Pulmonary artery endothelial cell (primary cell): Measurements from ENCODE around the gene HK1. TPM values are rescaled to one million over a fixed set of nuclear protein-coding genes. Genes with fewer than 3 reads are reported as not detected.
A peak's percentile ranks its signal among the peaks of the same experiment; 100 is the strongest.

Experiments used
- DNase-seq: peaks from one replicate; pipeline ENCODE4 v3.0.0-alpha.2; 2011; ENCODE audit warnings: low read depth, low spot score
- total RNA-seq: library from RNA; depleted of rRNA; stranded (reverse); fragments of >200 nt; gene quantifications from 2 replicates; pipeline ENCODE4 v1.2.3, GENCODE V29; 2014

The HK1 gene
- total RNA-seq, 1 donor from 2014 or later, result 157 TPM

DNA sequence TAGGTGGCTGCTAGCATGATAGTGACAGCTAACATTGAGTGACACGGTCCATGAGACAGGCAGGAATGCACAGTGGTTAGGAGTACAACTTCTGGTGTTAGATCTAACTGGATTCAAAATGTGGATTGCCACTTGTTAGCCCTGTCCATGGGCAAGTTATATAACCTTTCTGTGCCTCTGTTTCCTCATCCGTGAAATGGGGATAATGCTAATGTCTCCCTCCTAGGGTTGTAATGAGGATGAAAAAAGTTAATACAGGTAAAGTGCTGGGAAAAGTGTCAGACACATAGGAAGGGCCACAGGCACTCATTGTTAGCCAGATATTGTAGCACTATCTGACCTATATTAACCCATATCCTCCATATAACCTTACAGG, 96.6 kb downstream of the HK1 start:
- DNase-seq, result no peak

DNA sequence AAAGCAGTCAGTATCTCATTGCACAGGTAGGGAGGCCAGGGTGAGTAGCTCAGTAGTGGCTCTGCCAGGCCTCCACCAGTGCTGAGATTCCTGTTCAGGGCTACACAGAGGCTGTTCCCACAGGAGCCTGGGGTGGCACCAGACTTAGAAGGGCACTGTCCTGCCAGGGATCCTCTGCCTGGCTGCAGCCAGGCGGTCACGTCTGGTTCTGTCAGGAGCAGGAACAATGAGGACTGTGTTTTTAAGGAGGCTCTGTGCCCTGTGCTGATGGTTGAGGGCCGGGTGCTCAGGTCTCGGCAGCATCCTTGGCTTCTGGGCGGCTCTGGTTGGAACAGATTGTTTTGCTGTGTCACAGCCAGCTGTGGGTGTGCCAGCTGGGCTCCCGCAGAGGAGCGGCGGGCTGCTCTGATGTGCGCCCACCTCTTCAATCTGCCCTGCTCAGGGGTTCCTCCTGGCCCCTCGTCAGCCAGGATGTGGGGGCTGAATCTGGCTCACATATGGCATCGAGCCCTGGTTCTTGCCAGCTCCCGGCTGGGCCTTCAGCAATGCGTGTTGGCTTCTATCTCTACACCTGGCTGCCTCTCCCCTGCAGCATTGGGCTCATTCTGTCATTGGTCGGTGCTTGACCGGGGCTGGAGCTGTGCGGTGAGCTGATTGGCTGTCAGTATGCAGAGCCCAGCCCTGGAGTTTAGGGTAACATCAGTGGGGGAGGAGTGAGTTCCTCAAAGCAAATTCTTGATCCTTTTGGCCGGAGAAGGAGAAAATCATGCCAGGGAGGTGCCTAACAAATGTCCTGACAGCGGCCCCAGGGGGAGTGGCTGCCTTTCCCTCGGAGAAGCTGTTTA, 97.2 kb downstream of the HK1 start:
- no peak for DNase-seq

DNA sequence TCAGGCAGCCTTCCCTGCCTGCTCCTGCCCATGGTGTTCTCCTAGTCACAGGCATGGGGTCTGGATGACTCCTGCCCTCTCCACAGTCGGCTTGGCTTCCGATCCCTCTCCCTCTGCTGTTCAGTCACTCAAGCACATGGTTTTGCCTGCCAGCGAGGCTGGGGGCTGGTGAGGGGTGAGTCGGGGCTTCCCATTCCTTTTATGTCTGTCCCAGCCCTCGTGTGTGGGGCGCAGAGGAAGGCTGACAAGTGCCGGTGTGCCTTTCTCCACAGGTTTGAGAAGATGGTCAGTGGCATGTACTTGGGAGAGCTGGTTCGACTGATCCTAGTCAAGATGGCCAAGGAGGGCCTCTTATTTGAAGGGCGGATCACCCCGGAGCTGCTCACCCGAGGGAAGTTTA, 98.4 kb downstream of the HK1 start:
- DNase-seq, result no peak

DNA sequence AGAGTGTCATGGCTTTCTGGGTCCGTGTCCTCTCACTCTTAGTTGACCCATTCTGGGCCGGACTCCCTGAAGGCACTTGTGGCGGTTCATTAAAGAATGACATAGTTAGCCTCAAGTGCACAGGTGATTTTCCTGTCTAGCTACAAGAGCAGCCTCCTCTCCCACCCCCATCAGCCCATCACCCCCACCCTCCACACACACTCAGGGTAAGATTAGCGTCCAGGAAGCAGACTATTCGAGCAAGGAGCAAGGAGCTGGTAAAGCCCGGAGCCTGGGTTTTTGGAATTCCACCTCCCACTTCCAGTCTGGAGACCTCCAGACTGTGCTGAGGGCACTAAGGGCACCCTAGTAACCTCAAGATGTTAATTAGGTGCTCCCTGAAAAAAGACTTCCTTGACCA, 98.9 kb downstream of the HK1 start:
- DNase-seq, result no peak

DNA sequence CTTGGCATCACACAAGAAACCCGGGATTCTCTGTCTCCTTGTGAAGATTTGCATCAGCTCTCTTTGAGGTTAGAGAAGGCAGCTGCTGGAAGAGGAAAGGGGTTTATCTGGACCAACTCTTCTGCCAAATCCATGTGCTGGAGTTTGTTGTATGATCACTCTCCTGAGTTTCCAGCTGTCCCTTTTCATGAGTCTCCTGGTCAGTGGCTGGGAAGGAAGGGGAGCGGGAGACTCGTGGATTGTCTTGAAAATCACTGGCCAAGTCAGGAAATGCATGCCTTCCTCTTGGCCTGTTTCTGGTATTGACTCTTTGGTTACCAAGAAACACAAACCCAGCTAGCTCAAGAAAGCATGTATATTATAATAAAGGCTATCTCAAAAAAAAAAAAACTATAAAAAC, 99.6 kb downstream of the HK1 start:
- DNase-seq, result peak; percentile 97

DNA sequence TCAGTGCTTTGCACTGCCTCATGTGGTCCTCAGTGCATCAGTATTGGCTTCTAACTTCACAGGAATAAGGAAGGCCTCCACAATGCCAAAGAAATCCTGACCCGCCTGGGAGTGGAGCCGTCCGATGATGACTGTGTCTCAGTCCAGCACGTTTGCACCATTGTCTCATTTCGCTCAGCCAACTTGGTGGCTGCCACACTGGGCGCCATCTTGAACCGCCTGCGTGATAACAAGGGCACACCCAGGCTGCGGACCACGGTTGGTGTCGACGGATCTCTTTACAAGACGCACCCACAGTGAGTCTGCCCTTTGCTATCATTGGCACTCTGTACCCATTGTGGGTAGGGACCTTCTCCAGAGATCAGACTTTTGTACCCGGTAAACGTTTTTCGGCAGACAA, 101.5 kb downstream of the HK1 start:
- DNase-seq, result no peak

DNA sequence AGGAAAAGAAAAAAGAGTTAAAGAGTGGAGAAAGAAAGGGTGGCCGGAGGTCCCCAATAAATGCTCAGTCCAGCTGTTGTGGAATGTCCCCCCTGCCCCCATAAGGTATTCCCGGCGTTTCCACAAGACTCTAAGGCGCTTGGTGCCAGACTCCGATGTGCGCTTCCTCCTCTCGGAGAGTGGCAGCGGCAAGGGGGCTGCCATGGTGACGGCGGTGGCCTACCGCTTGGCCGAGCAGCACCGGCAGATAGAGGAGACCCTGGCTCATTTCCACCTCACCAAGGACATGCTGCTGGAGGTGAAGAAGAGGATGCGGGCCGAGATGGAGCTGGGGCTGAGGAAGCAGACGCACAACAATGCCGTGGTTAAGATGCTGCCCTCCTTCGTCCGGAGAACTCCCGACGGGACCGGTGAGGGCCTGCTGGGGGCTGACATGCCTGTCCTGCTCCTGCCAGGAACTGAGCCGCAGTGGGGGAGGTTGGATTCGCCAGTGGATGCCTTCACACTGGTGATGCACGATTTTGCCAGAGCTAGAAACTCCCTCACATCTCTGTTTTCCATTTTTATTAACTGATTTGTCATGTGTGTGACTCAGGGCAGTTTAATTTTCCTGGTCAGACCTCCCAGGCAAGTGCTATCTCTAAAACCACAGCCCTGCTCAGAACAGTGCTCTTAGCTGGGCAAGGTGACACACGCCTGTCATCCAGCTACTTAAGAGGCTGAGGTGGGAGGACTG, 104.3 kb downstream of the HK1 start:
- DNase-seq, result no peak

DNA sequence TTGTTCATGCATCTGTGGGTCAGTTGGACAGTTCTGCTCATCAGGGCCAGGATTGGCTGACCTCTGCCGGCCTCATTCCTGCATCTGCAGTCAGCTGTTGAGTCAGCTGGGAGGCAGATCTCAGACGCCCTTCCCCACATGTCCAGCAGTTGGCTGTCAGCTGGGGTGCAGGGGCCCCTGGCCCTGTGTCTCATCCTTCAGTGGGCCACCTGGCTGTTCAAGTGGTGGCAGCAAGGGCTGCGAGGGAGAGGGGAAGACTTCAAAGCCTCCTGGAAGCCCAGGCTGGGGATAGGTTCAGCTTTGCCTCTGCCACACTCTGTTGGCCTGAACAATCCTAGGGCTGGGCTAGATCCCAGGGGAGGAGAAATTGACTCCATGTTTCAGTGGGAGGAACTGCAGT, 105.3 kb downstream of the HK1 start:
- DNase-seq, result no peak

DNA sequence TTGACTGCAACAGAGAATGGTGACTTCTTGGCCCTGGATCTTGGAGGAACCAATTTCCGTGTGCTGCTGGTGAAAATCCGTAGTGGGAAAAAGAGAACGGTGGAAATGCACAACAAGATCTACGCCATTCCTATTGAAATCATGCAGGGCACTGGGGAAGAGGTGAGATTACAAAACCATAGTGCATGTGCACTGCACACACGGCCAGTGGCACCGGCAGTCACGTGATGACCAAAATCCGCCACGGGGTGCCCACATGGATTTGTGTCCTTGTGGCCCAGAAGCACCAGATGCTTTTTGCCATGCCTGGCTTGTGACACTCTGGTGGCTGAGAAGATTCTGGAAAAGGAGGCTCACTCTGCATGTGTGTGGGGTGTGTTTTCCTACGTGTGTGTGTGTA, 106.0 kb downstream of the HK1 start:
- DNase-seq, result no peak

DNA sequence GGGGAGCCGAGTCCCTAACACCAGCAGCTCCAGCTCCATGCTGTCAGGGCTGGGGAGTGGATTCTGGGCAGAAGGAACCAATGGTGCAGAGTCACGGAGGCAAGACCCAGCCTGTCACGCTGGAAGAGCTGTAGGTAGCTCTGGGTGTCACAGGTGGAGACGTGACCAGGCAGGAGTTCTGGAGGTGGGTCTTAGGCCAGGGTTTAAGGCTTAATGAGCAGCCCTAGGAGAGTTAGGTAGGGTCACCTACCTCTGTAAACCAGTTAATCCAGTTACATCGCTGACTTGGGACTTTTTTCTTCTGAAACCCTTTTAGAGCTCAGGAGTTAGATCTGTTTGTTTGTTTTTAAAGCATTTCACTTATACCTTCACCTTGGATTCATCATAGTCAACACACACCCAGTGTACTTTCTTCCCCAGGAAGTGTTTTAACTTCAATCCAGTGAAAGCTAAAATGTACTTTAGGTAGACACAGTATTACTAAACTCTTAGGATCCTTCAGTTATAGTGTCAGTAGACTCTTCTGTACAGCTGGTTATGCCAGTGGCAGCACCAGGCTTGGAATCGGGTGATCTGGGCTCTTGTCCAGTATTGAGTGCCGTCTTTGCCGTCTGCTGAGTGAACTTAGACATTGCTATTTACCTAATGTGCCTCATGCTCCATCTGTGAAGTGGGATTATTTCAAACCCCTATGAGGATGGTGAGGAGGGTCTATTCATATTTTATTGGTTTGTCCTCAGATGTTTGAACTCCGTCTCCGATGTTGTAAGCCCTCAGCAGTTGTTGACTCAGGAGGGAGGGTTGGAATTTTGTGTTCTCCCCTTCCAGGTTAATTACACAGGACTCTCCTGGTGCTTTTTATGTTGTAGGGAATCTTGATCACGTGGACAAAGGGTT, 107.4 kb downstream of the HK1 start:
- no peak for DNase-seq

DNA sequence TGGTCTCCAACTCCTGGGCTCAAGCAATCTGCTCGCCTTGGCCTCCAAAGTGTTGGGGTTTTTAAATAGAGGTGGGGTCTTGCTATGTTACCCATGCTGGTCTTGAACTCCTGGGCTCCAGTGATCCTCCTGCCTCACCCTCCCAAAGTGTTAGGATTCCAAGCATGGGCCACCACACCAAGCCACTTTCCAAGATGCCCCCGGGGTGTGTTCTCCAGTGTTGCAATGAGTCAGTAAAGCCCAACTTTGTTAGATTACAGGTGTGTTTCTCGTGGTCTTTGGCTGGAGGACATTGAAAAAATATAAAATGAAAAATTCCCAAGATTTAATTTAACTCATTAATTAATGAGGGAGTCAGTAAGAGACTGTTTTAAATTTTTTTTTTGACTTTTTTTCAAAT, 109.2 kb downstream of the HK1 start:
- no peak for DNase-seq

DNA sequence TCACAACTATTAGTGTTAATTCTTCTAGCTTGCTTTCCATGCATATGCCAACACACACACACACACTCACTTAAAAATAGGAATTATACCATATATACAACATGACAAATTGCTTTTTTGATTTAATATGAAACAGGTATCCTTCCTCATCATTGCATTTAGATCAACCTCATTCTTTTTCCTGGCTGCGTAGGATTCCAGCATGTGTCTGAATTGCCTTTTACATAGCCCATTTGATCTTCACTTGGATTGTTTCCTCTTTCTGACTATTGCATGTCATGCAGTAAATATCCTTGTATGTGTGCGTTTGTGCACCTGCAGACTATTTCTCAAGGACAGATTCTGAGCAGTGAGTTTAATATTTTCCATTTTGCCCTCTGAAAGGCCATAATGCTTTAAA, 110.2 kb downstream of the HK1 start:
- no peak for DNase-seq

DNA sequence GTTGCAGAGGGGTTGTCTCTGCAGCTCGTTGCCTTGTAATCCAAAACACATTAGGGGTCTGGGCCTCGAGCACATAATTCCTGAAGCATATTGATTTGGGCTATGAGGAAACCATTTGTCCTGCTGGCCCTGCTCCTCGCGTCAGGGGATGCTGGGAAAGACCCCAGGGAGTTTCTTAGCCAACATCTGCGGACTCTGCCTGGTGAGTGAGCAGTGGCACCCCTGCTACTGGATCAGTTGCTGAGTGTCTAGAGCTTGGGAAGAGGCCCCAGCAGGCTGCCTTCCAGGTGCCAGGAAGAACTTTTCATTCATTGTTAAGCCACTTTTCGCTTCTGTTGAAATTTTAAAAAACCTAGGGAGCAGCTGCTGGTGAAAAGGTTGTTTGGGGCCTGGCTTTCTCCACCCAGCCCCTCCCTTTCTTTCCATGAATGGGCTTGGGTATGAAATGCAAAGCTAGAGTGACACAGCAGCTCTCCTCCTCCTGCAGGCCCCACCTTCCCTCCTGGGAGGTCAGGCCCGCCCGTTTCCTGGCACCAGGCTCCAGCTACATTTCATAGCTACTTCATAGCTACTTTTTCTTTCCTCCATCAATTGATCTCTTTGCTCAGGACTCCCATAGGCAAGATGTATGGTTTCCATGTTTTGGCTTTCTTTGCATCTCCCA, 111.7 kb downstream of the HK1 start:
- no peak for DNase-seq

DNA sequence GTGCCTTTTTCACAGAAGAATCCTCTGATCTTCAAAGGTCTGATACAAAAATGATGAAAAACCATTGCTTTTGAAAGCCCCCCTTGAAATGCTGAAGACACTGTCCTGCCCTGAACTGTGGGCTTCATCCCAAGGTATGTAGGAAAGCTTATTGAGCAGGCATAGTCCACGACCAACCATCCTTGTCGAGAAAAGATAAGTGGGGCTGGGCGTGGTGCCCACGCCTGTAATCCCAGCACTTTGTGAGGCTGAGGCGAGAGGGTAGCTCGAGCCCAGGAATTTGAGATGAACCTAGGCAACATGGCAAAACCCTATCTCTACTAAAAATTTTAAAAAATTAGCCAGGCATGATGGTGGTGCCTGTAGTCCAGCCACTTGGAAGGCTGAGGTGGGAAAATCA, 112.9 kb downstream of the HK1 start:
- no peak for DNase-seq

DNA sequence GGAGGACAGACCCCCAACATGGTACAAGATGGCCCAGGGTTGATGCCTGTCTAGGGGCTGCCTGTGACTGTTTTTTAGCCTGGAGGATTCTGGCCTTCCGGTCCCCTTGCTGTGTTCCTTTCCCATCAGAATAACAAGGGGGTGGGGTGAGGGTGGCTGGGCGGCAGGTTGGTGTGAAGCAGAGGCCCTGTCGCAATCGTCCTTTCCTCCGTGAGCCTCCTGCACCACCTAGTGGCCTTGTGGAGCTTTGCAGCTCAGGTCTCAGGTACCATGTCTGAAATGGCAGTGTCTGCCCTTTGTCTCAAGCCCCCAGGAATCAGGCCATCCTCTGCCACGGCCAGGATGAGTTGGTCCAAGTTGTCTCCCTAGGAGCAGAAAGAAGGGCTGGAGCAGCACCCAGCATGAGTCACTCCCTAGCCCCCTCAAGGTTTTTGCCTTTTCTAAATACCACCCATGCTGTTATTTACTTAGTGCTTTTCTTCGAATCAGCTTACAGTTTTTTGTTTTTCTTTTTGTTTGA, 114.2 kb downstream of the HK1 start:
- DNase-seq, result no peak

DNA sequence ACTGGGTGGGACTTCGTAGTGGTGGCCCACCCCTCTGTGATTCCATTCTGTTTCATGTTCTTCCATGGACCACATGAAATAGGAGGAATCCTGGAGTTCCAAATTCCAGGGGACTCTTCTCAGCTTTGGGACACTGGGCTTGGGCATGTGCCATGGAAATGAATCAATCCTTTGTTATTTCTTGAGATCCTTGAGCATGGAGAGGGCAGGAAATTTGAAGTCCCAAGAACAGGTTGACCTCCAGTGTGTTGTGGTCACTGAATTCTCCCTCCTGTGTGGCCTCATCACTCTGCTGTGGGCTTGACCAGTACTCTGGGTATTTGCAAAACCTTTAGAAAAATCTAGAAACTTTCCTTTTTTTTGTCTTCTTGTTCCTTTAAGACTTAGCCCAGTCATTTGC, 115.7 kb downstream of the HK1 start:
- DNase-seq, result no peak

DNA sequence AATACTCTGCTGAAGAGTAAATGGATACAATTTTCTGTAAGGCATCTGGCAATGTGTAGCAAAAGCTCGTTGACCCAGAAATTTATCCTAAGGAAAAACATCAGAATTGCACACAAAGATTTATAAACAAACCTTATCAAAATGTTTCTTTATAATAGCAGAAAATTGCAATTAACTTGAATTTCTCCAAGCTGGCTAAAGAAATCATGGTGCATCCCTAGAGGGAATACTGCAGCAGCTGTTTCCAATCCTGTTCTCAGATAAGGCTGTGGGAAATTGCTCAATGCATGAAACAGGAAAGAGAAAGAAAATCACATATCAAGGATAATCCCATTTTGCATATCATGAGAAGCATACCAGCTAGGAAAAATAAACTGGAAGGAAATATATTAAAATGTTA, 119.7 kb downstream of the HK1 start:
- no peak for DNase-seq

DNA sequence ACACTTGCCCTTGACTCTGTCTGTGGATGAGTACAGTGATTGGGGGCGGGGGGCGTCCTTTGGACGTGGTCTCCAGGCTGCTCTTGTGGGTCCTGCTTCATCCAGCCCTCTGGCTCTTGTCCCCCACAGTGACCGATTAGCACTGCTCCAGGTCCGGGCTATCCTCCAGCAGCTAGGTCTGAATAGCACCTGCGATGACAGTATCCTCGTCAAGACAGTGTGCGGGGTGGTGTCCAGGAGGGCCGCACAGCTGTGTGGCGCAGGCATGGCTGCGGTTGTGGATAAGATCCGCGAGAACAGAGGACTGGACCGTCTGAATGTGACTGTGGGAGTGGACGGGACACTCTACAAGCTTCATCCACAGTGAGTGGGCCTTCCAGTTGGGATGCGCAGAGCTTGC, 120.2 kb downstream of the HK1 start:
- no peak for DNase-seq

DNA sequence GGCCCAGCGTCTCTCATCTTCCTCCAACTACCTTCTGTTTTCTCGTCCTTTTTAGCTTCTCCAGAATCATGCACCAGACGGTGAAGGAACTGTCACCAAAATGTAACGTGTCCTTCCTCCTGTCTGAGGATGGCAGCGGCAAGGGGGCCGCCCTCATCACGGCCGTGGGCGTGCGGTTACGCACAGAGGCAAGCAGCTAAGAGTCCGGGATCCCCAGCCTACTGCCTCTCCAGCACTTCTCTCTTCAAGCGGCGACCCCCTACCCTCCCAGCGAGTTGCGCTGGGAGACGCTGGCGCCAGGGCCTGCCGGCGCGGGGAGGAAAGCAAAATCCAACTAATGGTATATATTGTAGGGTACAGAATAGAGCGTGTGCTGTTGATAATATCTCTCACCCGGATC, 122.6 kb downstream of the HK1 start:
- DNase-seq, result no peak

DNA sequence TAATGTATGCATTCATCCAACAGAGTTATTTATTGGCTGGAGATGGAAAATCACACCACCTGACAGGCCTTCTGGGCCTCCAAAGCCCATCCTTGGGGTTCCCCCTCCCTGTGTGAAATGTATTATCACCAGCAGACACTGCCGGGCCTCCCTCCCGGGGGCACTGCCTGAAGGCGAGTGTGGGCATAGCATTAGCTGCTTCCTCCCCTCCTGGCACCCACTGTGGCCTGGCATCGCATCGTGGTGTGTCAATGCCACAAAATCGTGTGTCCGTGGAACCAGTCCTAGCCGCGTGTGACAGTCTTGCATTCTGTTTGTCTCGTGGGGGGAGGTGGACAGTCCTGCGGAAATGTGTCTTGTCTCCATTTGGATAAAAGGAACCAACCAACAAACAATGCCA, 123.1 kb downstream of the HK1 start:
- DNase-seq, result no peak

DNA sequence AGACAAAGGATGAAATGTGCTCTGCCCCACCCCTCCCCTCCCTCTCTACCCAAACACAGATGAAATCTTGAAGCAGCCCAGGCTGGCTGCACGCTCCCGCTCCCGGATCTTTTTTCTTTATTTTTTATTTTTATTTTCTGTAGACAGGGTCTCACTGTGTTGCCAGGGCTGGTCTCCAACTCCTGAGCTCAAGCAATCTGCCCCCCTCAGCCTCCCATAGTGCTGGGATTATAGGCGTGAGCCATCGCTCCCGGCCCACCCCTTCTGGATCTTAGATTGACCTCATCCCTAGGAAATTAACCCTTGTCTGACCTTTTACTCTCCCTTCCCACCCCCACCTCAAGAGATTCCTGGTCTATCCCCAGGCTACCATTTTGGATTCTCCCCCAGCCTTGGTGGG, 124.1 kb downstream of the HK1 start:
- no peak for DNase-seq
